ENCODE data around the gene TCHHL1. TPM values are rescaled to one million over a fixed set of nuclear protein-coding genes. Genes with fewer than 3 reads are reported as not detected.

Gene TCHHL1
- total RNA-seq (0.05 TPM), polyA plus RNA-seq (0.16 TPM)
- long read RNA-seq, donor 1, result 0 reads
- long read RNA-seq, donor 2, result 0 reads
- long read RNA-seq, donor 3, result 0 reads
- long read RNA-seq, donor 4, result 0 reads
- long read RNA-seq, donor 5, result 0 reads
- long read RNA-seq, donor 6, result 0 reads
- long read RNA-seq, donor 7, result 0 reads
- long read RNA-seq, donor 8, result 0 reads
- long read RNA-seq, donor 9, result 0 reads
- long read RNA-seq, donor 10, result 0 reads

DNA sequence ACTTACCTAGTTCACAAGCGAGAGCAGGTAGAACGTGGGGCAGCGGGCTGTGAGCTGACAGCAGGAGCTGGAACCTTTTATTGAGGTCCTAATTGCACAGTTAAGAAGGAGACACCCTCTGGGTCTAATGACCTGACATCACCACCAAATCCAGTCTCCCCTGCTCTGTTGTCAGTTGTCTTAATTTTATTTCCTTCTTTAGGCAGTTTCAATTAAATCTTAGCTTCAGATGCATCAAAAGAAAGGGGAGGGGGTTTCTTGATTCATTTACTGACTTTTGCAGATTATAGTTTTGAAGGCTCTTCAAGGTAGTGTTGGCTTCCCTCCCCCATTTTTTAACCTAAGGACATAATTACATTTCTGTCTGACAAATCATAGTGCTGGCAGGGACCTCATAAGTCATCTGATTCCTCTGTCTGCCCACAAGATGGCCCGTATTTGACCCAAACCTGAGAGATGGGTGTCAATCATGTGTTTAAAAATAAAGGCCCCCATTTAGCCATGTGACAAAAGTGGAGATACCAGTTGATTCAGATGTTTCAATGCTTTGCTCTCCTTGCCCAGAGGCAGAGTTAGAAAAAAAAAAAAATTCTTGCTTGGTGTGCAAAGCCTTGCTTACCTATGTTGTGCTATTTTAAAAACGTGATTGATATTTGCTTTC, at the start of gene TCHHL1:
TCHHL1 (minus strand) TSS at position 51 of the 661 bp plus-strand sequence. CDS start 921 bp downstream, outside the sequence.
- Histone ChIP-seq H3K36me3 (ENCODE audit: control insufficient read depth in 2 of 2, insufficient read depth in 2 of 2, low read length in 1 of 2) (no peaks in the 10 kb centered on the region), H3K4me3 (ENCODE audit: low read length in 2 of 2) (no peak within 1 kb of the TSS), H3K27me3 (ENCODE audit: control insufficient read depth in 2 of 2, insufficient read depth in 1 of 2, low read length in 1 of 2) (peaks cover 0 to 4% of the 10 kb centered on the region in 2 donors), H3K9me3 (ENCODE audit: control insufficient read depth in 2 of 2, insufficient read depth in 1 of 2, low read length in 1 of 2) (no peaks in the 10 kb centered on the region), H3K27ac (ENCODE audit: low read depth in 1 of 2, low read length in 1 of 2) (no peak within 1 kb of the TSS), H3K4me1 (ENCODE audit: control insufficient read depth in 2 of 2, insufficient read depth in 2 of 2, low read length in 2 of 2) (no peaks in the 10 kb centered on the region)
- WGBS, result 86% methylated on average over 5 of the region's 5 CpGs
- no peak for DNase-seq (ENCODE audit: low read depth in 6 of 9, low spot score in 9 of 9)

DNA sequence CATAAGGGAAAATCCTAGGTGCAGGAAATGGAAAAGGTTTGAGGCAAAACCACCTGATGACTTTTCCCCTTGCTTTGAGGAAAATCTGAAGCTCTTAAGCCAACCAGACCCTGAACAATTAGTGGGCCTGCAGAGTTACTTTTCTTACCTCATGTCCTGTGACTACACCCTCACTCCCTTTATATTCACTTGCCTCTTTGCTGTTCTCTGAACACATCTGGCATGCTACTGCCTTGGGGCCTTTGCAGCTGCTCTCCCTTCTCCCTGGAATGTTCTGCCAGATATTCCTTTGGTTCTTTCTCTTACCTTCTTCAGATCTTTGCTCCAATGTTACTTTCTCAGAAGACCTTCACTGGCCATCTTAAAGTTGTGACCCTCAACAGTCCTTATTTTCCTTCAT, 48.4 kb upstream of the TCHHL1 start:
- H3K27ac ChIP-seq (ENCODE audit: low read depth in 1 of 2, low read length in 1 of 2), result no peak overlapping the region
- H3K4me1 ChIP-seq (ENCODE audit: control insufficient read depth in 2 of 2, insufficient read depth in 2 of 2, low read length in 2 of 2), result no peaks in the 10 kb centered on the region
- H3K4me3 ChIP-seq (ENCODE audit: low read length in 2 of 2), result no peak overlapping the region
- DNase-seq (ENCODE audit: low read depth in 6 of 9, low spot score in 9 of 9), result no peak
- peaks cover 1 to 2% of the 10 kb centered on the region in 2 donors for H3K9me3 ChIP-seq (ENCODE audit: control insufficient read depth in 2 of 2, insufficient read depth in 1 of 2, low read length in 1 of 2)
- no peaks in the 10 kb centered on the region for H3K36me3 ChIP-seq (ENCODE audit: control insufficient read depth in 2 of 2, insufficient read depth in 2 of 2, low read length in 1 of 2)
- peaks cover 2 to 5% of the 10 kb centered on the region in 2 donors for H3K27me3 ChIP-seq (ENCODE audit: control insufficient read depth in 2 of 2, insufficient read depth in 1 of 2, low read length in 1 of 2)

DNA sequence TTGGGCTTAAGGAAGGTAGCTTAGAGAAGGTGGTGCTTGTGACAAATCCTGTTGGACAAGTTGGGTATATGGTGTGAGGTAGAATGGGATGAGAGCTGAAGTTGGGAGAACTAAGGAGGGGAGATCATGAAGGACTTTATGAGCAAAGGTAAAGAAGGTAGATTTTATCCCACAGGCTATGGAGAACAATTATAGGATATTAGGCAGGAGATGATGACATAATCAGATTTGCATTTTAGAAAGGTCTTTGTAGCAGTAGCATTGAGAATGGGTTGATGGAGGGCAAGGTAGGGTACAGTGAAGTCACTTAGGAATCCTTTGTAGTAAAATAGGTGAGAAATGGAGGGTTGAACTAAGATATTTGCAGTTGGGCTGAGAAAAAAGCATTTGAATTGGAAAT, 41.3 kb upstream of the TCHHL1 start:
- no peak overlapping the region for H3K4me3 ChIP-seq (ENCODE audit: low read length in 2 of 2)
- H3K4me1 ChIP-seq (ENCODE audit: control insufficient read depth in 2 of 2, insufficient read depth in 2 of 2, low read length in 2 of 2), result peaks cover 8% of the 10 kb centered on the region in 2 donors
- peaks cover 6 to 11% of the 10 kb centered on the region in 2 donors for H3K27me3 ChIP-seq (ENCODE audit: control insufficient read depth in 2 of 2, insufficient read depth in 1 of 2, low read length in 1 of 2)
- H3K36me3 ChIP-seq (ENCODE audit: control insufficient read depth in 2 of 2, insufficient read depth in 2 of 2, low read length in 1 of 2), result no peaks in the 10 kb centered on the region
- no peak overlapping the region for H3K27ac ChIP-seq (ENCODE audit: low read depth in 1 of 2, low read length in 1 of 2)
- DNase-seq (ENCODE audit: low read depth in 6 of 9, low spot score in 9 of 9), result no peak
- H3K9me3 ChIP-seq (ENCODE audit: control insufficient read depth in 2 of 2, insufficient read depth in 1 of 2, low read length in 1 of 2), result peaks cover 1 to 6% of the 10 kb centered on the region in 2 donors

DNA sequence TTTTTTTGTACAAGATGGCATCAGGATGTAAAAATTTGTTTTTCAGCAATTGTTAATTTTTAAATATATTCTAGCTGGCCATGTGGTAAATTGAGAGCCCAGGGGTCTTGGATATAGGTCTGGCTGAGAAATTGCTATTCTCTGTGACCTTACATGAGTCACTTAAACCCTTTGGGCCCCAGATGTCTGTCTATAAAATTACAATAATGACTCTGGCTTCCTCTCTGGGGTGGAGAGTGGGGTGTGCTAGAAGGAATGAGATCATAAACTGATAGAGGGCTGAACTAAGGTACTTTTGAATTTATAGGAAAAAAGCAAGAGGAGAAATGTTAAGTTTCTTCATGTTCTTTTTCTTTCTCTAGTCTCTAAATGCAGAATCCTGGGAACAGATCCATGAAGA, 38.8 kb upstream of the TCHHL1 start:
- Histone ChIP-seq H3K27ac (ENCODE audit: low read depth in 1 of 2, low read length in 1 of 2) (no peak overlapping the region), H3K36me3 (ENCODE audit: control insufficient read depth in 2 of 2, insufficient read depth in 2 of 2, low read length in 1 of 2) (no peaks in the 10 kb centered on the region), H3K27me3 (ENCODE audit: control insufficient read depth in 2 of 2, insufficient read depth in 1 of 2, low read length in 1 of 2) (peaks cover 6 to 16% of the 10 kb centered on the region in 2 donors), H3K4me1 (ENCODE audit: control insufficient read depth in 2 of 2, insufficient read depth in 2 of 2, low read length in 2 of 2) (peaks cover 8% of the 10 kb centered on the region in 2 donors), H3K9me3 (ENCODE audit: control insufficient read depth in 2 of 2, insufficient read depth in 1 of 2, low read length in 1 of 2) (peaks cover 0 to 6% of the 10 kb centered on the region in 2 donors), H3K4me3 (ENCODE audit: low read length in 2 of 2) (no peak overlapping the region)
- no peak for DNase-seq (ENCODE audit: low read depth in 6 of 9, low spot score in 9 of 9)

DNA sequence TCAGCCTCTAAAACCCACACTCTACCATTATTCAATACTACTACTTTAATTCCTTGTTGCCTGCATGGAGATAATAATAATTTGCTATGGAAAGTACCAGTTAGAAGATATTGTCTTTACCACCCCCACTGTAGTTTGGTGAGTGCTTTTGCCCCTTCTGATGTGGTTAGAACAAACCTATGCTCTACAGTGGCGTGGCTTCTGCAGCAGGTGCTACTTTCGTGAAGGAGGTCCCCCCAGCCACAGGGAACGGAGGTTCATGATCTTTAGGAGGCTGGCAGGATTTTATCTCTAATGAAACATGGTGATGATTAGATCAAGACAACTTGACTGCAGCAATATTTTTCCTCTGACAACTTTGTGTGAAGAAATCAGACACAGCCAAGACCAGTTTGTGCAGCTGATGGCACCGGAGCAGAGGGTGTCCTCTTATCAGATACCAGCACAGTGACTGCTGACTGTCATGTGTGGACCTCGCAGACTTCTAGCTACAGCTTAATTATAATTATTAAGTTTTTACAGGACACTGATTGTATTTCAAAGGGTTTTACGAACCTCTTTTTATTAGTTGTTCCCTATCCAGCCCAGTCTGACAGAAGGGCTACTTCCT, 37.1 kb upstream of the TCHHL1 start:
- no peak overlapping the region for H3K27ac ChIP-seq (ENCODE audit: low read depth in 1 of 2, low read length in 1 of 2)
- no peak overlapping the region for H3K4me3 ChIP-seq (ENCODE audit: low read length in 2 of 2)
- peak in 3 of 9 donors; percentile 11 to 61 (median 36) for DNase-seq (ENCODE audit: low read depth in 6 of 9, low spot score in 9 of 9)
- peaks cover 8 to 16% of the 10 kb centered on the region in 2 donors for H3K27me3 ChIP-seq (ENCODE audit: control insufficient read depth in 2 of 2, insufficient read depth in 1 of 2, low read length in 1 of 2)
- 35% methylated on average over 6 of the region's 6 CpGs for WGBS
- H3K4me1 ChIP-seq (ENCODE audit: control insufficient read depth in 2 of 2, insufficient read depth in 2 of 2, low read length in 2 of 2), result peaks cover 8% of the 10 kb centered on the region in 2 donors
- no peaks in the 10 kb centered on the region for H3K9me3 ChIP-seq (ENCODE audit: control insufficient read depth in 2 of 2, insufficient read depth in 1 of 2, low read length in 1 of 2)
- no peaks in the 10 kb centered on the region for H3K36me3 ChIP-seq (ENCODE audit: control insufficient read depth in 2 of 2, insufficient read depth in 2 of 2, low read length in 1 of 2)

DNA sequence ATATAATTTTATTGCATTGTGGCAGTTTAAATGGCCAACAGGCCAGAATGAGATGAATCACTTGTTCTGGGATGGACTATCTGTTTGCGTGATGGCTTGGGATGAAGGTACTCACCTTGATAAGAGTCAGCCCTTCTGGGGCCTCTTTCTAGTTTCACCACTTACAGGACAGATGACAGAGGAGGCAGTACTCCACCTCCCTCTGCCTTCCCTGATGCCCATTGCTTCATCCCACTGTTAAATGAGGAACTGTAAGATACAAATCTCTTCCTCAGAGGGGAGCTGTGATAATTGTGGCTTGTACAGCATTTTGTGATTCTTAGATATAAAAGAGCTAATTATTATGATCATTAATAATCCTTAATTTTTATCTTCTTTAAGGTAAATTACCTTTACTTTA, 30.1 kb upstream of the TCHHL1 start:
- 95% methylated on average over 1 of the region's 1 CpG for WGBS
- H3K27me3 ChIP-seq (ENCODE audit: control insufficient read depth in 2 of 2, insufficient read depth in 1 of 2, low read length in 1 of 2), result peaks cover 27 to 53% of the 10 kb centered on the region in 2 donors

DNA sequence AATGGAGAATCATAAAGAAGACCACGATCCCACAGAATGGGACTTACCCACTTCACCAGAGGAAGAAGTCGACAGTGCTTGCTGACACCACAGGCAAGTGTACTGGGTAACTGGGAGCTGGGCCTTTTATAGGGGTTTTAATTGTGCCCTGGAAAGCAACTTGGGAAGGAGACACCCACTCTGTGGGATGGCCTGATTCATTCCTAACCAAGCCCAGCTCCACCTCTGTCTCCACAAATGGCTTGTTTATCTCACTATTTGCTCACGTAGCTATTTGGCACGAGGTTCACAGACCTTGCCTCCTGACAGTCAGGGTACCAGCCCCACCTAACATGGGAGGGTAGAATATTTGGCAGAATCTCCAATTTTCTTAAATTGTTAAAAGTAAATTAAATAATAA, 26.5 kb upstream of the TCHHL1 start, which contains the start of gene TCHH:
TCHH (minus strand) TSS at position 101 of the 400 bp plus-strand sequence. CDS start 1,364 bp downstream, outside the sequence.
- Histone ChIP-seq H3K4me3 (ENCODE audit: low read length in 2 of 2) (no peak within 1 kb of the TSS), H3K9me3 (ENCODE audit: control insufficient read depth in 2 of 2, insufficient read depth in 1 of 2, low read length in 1 of 2) (peaks cover 8 to 23% of the 10 kb centered on the region in 2 donors), H3K27ac (ENCODE audit: low read depth in 1 of 2, low read length in 1 of 2) (no peak within 1 kb of the TSS), H3K27me3 (ENCODE audit: control insufficient read depth in 2 of 2, insufficient read depth in 1 of 2, low read length in 1 of 2) (peaks cover 50 to 77% of the 10 kb centered on the region in 2 donors), H3K36me3 (ENCODE audit: control insufficient read depth in 2 of 2, insufficient read depth in 2 of 2, low read length in 1 of 2) (no peaks in the 10 kb centered on the region), H3K4me1 (ENCODE audit: control insufficient read depth in 2 of 2, insufficient read depth in 2 of 2, low read length in 2 of 2) (peaks cover 4 to 22% of the 10 kb centered on the region in 2 donors)
- DNase-seq (ENCODE audit: low read depth in 6 of 9, low spot score in 9 of 9), result no peak
- WGBS, result 72% methylated on average over 4 of the region's 4 CpGs

More for the DNA sequence above, 30.1 kb upstream of the TCHHL1 start:
- DNase-seq (ENCODE audit: low read depth in 6 of 9, low spot score in 9 of 9), result no peak
- Histone ChIP-seq H3K4me3 (ENCODE audit: low read length in 2 of 2) (no peak overlapping the region), H3K36me3 (ENCODE audit: control insufficient read depth in 2 of 2, insufficient read depth in 2 of 2, low read length in 1 of 2) (no peaks in the 10 kb centered on the region), H3K4me1 (ENCODE audit: control insufficient read depth in 2 of 2, insufficient read depth in 2 of 2, low read length in 2 of 2) (no peaks in the 10 kb centered on the region), H3K27ac (ENCODE audit: low read depth in 1 of 2, low read length in 1 of 2) (no peak overlapping the region), H3K9me3 (ENCODE audit: control insufficient read depth in 2 of 2, insufficient read depth in 1 of 2, low read length in 1 of 2) (no peaks in the 10 kb centered on the region)

DNA sequence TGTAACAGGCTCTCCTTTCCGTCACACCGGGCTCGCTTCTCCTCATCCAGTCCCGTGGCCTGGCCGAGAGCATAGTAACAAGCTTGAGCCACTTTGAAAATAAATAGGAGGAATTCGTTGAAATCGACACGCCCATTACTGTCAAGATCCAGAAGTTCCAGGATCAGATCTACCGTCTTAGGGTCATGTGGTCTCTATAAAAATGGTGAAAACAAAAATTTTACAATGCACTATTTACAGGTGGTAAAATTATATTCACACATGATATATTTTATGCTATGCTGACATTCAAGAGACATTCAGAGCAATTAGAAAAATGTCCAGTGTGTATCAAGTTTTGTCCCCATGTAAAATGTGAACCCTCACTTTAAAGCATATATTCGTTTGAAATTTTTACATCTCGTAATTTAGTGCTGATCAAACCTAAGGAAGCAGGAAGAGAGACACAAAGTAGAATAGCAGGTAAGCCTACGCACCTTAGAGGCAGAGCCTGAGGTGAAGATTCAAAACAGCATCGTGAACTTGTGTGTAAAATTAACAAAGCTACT, 24.1 kb upstream of the TCHHL1 start:
- peak overlapping the region in 1 of 2 donors; percentile 11 for H3K4me3 ChIP-seq (ENCODE audit: low read length in 2 of 2)
- peaks cover 4 to 28% of the 10 kb centered on the region in 2 donors for H3K4me1 ChIP-seq (ENCODE audit: control insufficient read depth in 2 of 2, insufficient read depth in 2 of 2, low read length in 2 of 2)

More for the DNA sequence above, 24.1 kb upstream of the TCHHL1 start:
- Histone ChIP-seq H3K9me3 (ENCODE audit: control insufficient read depth in 2 of 2, insufficient read depth in 1 of 2, low read length in 1 of 2) (peaks cover 30 to 47% of the 10 kb centered on the region in 2 donors), H3K27me3 (ENCODE audit: control insufficient read depth in 2 of 2, insufficient read depth in 1 of 2, low read length in 1 of 2) (peaks cover 70 to 89% of the 10 kb centered on the region in 2 donors), H3K27ac (ENCODE audit: low read depth in 1 of 2, low read length in 1 of 2) (no peak overlapping the region), H3K36me3 (ENCODE audit: control insufficient read depth in 2 of 2, insufficient read depth in 2 of 2, low read length in 1 of 2) (no peaks in the 10 kb centered on the region)
- no peak for DNase-seq (ENCODE audit: low read depth in 6 of 9, low spot score in 9 of 9)
- WGBS, result 24% methylated on average over 13 of the region's 13 CpGs
